Osteoblast (primary cell): ENCODE measurements around the gene PIGK. TPM values are rescaled to one million over a fixed set of nuclear protein-coding genes. Genes with fewer than 3 reads are reported as not detected.

Source experiments
- DNase-seq: peaks from one replicate; pipeline ENCODE4 v3.0.0; 2011; ENCODE audit warnings: low spot score, mixed read lengths; ENCODE audit not compliant: insufficient read length; ENCODE audit errors: missing footprints
- H2AFZ ChIP-seq: 2 replicates; pipeline ENCODE4 v1.6.0; 2011; ENCODE audit warnings: mild to moderate bottlenecking, low read length
- H3K27ac ChIP-seq: 2 replicates; pipeline ENCODE4 v1.5.1; 2011; ENCODE audit warnings: mild to moderate bottlenecking, low read depth, low read length, moderate library complexity
- H3K27me3 ChIP-seq: 2 replicates; pipeline ENCODE4 v1.6.0; 2012; ENCODE audit warnings: mild to moderate bottlenecking, control low read depth, inconsistent platforms, low read length, moderate library complexity; ENCODE audit not compliant: insufficient read depth
- H3K36me3 ChIP-seq: 2 replicates; pipeline ENCODE4 v1.5.1; 2011; ENCODE audit warnings: mild to moderate bottlenecking, low read length, control low read depth, moderate library complexity; ENCODE audit not compliant: insufficient read depth
- H3K4me1 ChIP-seq: 2 replicates; pipeline ENCODE4 v1.5.1; 2011; ENCODE audit warnings: mild to moderate bottlenecking, low read length, control low read depth, moderate library complexity; ENCODE audit not compliant: insufficient read depth
- H3K4me2 ChIP-seq: 2 replicates; pipeline ENCODE4 v1.6.0; 2011; ENCODE audit warnings: mild to moderate bottlenecking, low read length; ENCODE audit not compliant: insufficient read depth
- H3K4me3 ChIP-seq: fragments of 200-600 bp; sonication (generic); 3 replicates; pipeline ENCODE4 v1.5.1; 2012; ENCODE audit warnings: mild to moderate bottlenecking, low read length, inconsistent platforms; ENCODE audit not compliant: insufficient read depth
- H3K79me2 ChIP-seq: 2 replicates; pipeline ENCODE4 v1.6.0; 2012; ENCODE audit warnings: mild to moderate bottlenecking, low read length, control low read depth, inconsistent platforms; ENCODE audit not compliant: insufficient read depth
- H3K9me3 ChIP-seq: 2 replicates; pipeline ENCODE4 v1.5.1; 2011; ENCODE audit warnings: low read depth, low read length, control low read depth
- H4K20me1 ChIP-seq: 2 replicates; pipeline ENCODE4 v1.6.0; 2012; ENCODE audit warnings: mild to moderate bottlenecking, low read length, control low read depth; ENCODE audit not compliant: insufficient read depth
- total RNA-seq: library from RNA; depleted of rRNA; stranded (reverse); fragments of >200 nt; gene quantifications from 2 replicates; pipeline ENCODE4 v1.2.3, GENCODE V29; 2012
- TF ChIP-seq, protein P1 (sequence below): IDR thresholded peaks from 2 replicates; pipeline ENCODE4 v1.5.1; 2011; ENCODE audit warnings: mild to moderate bottlenecking, low read depth, low read length, moderate library complexity; ENCODE audit errors: extremely low read depth

PIGK gene
- total RNA-seq, 1 donor, result 46.3 TPM

DNA sequence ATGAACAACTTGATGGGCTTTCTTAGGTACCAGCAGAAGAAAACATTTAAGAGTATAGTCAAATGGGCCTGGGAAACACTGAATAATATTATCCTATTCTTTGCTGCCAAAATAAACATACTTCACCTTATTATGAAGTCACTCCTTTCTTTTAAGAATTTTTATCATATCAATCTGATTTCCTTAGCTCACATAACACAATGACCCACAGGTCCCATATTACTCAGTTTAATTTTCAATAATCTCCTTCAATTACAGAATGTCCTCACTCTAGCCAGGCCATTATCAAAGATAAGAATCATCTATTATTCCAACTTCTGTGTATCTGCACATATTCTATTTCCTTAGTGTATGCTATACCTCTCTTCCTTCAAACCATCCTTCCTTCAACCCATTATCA, 63.0 kb downstream of the PIGK start:
- H3K4me1 ChIP-seq, result no peaks in the 10 kb centered on the region
- no peaks in the 10 kb centered on the region for H3K9me3 ChIP-seq
- H3K27ac ChIP-seq, result no peak overlapping the region
- H3K36me3 ChIP-seq, result no peaks in the 10 kb centered on the region
- H3K4me2 ChIP-seq, result no peak overlapping the region
- no peaks in the 10 kb centered on the region for H3K79me2 ChIP-seq
- no peak for DNase-seq
- TF ChIP-seq, protein P1, sequence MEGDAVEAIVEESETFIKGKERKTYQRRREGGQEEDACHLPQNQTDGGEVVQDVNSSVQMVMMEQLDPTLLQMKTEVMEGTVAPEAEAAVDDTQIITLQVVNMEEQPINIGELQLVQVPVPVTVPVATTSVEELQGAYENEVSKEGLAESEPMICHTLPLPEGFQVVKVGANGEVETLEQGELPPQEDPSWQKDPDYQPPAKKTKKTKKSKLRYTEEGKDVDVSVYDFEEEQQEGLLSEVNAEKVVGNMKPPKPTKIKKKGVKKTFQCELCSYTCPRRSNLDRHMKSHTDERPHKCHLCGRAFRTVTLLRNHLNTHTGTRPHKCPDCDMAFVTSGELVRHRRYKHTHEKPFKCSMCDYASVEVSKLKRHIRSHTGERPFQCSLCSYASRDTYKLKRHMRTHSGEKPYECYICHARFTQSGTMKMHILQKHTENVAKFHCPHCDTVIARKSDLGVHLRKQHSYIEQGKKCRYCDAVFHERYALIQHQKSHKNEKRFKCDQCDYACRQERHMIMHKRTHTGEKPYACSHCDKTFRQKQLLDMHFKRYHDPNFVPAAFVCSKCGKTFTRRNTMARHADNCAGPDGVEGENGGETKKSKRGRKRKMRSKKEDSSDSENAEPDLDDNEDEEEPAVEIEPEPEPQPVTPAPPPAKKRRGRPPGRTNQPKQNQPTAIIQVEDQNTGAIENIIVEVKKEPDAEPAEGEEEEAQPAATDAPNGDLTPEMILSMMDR, result no peak
- no peak overlapping the region for H2AFZ ChIP-seq
- H4K20me1 ChIP-seq, result no peaks in the 10 kb centered on the region
- no peaks in the 10 kb centered on the region for H3K27me3 ChIP-seq
- no peak overlapping the region for H3K4me3 ChIP-seq

DNA sequence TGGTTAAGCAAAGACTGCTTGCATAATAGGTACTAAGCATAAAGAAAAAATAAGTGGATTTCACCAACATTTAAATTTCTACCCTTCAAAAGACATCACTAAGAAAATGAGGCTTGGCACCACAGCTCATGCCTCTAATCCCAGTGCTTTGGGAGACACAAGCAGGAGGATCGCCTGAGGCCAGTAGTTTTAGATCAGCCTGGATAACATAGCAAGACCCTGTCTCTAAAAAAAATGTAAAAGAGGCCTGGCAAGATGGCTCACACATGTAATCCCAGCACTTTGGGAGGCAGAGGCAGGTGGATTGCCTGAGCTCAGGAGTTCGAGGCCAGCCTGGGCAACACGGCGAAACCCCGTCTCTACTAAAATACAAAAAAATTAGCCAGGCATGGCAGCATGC, 73.0 kb downstream of the PIGK start:
- H3K4me2 ChIP-seq, result no peak overlapping the region
- TF ChIP-seq, protein P1, result no peak
- no peaks in the 10 kb centered on the region for H3K79me2 ChIP-seq
- no peak overlapping the region for H3K27ac ChIP-seq
- H3K4me3 ChIP-seq, result no peak overlapping the region
- no peak for DNase-seq
- H2AFZ ChIP-seq, result no peak overlapping the region
- H3K36me3 ChIP-seq, result no peaks in the 10 kb centered on the region
- no peaks in the 10 kb centered on the region for H3K9me3 ChIP-seq
- peaks cover 3% of the 10 kb centered on the region for H3K4me1 ChIP-seq
- H3K27me3 ChIP-seq, result no peaks in the 10 kb centered on the region
- H4K20me1 ChIP-seq, result no peaks in the 10 kb centered on the region

DNA sequence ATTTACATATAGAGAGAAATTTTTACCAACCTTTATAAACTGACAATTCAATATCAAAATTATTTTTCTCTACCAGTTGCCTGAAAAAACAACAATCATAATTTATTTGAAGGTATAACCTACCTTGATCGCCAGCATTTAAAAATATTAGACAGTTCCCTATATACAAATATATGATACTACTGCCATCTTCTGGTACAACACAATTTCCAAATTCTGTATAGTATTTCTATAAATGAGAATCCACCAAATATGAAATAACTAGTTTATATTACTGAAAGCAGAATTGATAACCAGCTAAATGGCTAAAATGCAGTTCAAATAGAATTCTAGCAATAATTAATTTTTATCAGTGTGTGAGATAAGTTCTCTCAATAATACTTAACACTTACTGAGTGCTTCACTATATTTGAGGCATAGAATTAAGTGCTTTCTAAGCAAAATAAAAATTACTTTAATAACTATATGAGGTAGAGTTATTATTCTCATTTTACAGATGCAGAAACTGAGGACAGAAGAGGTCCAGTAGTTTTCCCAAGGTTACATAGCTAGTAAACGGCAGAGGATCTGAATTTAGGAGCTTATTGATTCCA, 75.6 kb downstream of the PIGK start:
- Histone ChIP-seq H3K4me2 (no peak overlapping the region), H3K9me3 (no peaks in the 10 kb centered on the region), H3K27me3 (no peaks in the 10 kb centered on the region), H2AFZ (no peak overlapping the region), H3K4me3 (no peak overlapping the region), H3K36me3 (no peaks in the 10 kb centered on the region), H3K4me1 (peaks cover 3% of the 10 kb centered on the region), H3K79me2 (no peaks in the 10 kb centered on the region), H4K20me1 (no peaks in the 10 kb centered on the region), H3K27ac (no peak overlapping the region)
- no peak for DNase-seq
- TF ChIP-seq, protein P1, result peak; percentile 45

DNA sequence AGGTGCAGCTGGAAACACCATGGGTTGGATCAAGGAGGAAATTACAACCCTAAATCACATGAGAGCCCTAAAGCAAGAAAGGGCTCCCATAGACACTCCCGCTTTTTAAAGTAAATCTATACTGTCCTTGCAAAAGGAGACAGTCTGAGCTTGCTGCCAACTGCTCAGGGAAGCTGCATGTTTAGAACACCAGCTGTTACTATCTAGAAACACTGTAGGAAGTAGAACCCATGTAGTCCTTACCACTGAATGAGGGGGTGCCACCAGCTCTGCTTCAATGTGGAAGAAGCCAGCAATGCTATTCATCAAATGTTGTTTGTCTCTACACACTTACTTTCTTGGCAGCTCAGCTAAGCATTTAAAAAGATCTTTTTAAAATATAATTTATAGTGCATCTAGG, 79.8 kb downstream of the PIGK start:
- Histone ChIP-seq H2AFZ (no peak overlapping the region), H3K27me3 (no peaks in the 10 kb centered on the region), H3K4me3 (no peak overlapping the region), H3K36me3 (no peaks in the 10 kb centered on the region), H3K79me2 (no peaks in the 10 kb centered on the region), H3K9me3 (no peaks in the 10 kb centered on the region), H3K27ac (no peak overlapping the region), H3K4me2 (no peak overlapping the region), H3K4me1 (no peaks in the 10 kb centered on the region), H4K20me1 (no peaks in the 10 kb centered on the region)
- DNase-seq, result no peak
- TF ChIP-seq, protein P1, result no peak
